HG03442 (cell line): Measurements from ENCODE around the gene ADPRM.
"Not testable (repeated sequence)": the region's sequence is repeated elsewhere in the genome, so short reads cannot be mapped to it uniquely, and the experiment has no call there.

Experiments used
- ATAC-seq: cut with Tn5 transposase; IDR thresholded peaks from one replicate; pipeline ENCODE4 v1.9.1; 2021; ENCODE audit warnings: mild to moderate bottlenecking, moderate library complexity; ENCODE audit not compliant: unreplicated experiment

The ADPRM gene

DNA sequence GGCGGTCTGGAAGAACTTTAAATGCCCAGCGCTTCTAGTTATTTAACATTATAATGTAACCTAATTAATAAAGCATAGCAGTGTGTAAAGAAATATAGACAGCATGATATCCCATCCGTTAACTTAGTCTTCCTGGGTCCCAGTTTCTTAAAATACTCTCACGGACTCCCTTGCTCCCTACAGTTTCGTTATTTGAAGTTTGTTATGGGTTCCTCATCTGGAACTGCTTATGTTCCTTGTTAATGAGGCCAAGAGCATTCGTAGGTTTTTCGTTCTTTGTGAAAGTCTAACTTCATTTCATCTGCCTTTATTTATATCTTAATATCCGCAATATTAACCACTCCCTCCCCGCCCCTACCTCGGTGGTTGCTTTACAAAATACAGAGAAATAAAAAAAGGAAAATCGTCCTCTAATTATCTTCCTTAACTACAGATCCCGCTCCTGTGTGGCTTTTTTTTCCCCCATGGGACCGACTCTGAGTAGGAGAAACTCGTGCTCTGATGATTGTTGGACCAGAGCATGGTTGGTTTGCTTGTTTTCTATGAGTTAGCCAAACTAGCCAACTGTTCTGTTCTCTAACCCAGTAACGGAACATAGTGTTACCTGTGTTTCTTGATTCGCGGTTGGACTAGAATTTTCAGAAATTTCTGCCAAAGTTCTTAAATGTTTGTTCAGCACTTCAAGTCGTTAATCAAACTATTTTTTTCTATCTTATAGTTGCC, 863 bp downstream of the ADPRM start:
- no peak for ATAC-seq

DNA sequence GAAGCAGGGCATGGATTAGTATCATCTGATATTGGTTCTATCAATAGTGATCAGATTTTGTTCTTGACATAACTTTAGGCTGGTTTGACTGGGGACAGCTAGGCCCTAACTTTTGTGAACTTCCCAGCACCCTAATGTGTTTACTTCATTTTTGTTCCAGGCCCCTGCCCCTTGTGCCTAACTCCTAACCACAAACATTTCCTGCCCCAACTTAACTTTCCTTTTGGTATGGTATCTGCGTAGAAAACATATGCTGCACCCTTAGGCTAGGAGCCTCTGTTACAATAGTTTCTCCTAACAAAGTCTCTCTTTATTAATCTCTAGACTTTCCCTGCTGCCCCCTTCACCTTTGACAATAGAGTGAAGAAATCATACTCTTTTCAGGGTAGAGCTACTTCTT, 2.5 kb downstream of the ADPRM start:
- no peak for ATAC-seq

DNA sequence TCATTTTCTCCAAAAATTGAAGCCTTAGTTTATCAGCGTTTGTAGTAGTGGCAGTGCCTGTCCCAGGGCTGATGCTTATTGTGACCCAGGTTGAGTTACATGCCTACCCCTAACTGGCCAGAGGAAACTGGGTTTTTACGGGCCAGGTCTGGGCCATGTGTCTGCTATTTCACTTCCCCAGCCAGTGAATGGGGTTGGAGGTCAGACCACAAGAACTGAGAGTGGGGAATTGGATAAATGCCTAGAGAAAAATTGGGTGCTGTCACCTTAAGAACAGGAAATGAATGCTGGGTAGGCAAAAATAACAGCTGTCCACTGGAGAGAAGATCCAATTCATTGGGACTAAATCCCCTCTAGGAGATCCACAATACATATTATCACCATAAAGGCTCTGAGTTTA, 5.2 kb downstream of the ADPRM start:
- no peak for ATAC-seq

DNA sequence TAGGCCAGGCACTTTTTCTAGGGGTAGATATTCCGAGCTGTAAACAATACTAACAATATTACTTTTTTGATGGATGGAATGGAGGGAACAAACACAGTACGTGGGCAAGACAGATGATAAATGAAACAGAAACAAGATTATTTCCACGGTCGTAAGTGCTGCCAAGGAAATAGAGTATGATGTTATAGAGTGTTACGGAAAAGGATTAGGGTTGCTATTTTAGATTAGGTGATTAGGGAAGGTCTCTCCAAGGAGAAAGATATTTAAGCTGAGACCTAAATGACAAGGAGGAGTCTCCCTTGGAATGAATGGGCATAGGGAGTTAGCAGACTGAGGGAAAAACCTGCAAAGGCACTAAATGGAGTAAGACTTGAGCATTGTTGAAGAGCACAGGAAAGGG, 8.3 kb downstream of the ADPRM start:
- no peak for ATAC-seq

DNA sequence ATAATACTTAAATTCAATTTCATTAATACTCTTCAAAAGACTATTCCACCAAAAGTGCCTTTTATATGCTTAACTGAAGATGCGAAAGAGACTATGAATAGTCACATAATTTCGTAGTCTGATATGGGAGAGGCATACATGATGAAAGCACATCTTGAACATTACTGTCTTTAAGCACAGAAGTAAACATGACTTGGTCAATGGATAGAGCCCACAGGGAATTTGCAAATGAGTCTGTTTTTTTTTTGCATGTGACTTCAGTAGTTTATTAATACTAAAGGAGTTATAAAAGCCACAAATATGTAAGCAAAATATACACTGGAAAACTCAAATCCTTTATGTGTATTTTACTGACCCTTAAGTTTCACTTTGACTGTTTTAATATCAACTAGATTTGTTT, 15.9 kb downstream of the ADPRM start:
- ATAC-seq = no peak

DNA sequence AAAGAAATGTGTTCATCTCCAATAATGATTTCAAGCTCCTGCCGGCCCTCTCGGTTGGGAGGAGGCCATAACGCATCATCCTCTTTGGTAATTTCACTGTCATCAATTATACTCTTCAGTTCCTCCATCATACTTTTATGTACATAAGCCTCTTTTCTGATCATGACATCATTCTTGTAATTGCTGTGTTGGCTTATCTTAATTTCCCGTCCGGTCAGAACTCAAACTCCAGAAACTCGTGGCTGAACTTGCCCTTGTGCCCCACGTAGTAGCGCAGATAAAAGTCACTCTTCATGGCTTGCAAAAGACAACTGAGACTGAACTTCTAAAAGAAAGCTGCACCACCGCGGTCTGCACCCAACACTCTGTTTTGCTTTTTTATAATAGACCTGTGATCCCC, 18.8 kb downstream of the ADPRM start:
- no peak for ATAC-seq

DNA sequence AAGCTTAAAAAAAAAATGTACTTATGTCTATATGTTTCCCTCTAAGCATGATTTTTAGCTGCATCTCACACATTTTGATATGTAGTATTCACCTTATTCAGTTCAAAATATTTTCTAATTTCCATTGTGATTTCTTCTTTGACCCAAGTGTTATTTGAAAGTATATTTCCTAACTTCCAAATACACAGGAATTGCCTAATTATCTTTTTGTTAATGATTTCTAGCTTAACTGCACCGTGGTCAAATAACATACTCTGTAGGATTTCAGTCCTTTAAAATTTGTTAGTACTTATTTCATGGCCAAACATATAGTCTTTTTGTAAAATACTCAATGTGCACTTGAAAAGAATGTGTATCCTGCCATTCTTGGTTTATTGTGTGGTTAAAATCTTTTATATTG, 21.2 kb downstream of the ADPRM start:
- no peak for ATAC-seq

DNA sequence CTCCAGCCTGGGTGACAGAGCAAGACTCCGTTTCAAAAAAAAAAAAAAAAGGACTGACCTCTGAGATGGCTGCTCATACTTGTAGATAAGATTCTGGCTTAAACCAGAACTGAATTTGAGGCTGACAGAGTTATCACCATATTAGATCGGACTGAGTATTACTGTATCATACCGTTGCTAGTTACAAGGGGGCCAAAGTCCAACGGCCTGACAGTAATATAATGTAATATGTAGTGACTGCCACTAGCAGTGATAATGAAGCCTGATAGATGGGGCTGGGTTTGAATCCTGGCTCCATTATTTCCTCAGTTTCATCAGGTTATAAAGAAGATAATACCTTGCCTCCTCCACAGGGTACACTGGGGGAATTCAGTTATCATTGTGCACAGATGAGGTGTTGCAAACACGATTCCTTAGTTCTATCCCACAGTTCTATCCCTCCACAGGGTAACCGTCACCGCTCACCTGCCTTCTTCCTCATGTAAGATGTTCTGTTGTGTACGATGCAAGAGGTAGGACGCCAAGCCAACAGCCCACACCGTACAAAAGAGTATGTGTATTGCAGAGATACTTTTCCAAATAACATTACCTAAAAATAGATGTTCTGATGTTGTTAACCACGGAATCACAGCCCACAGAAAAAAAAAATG, 27.3 kb downstream of the ADPRM start:
- no peak for ATAC-seq

DNA sequence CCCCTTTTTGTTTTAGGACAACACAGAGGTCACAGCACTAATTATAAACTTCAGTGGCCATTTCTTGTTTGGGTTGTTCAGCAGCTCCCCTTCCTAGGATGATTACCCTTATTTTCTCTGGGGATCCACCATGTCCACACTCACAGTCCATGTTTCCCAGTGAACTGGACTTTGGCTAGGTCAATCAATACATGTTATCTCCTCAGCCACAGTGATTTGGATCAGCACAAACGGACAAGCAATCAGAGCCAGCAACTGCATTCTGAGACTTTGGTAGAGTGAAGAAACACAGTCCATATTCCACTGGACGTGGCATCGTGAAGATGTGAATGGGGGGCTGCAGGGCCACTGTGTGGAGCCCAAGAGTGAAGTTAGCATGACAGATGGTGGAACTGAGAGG, 27.9 kb downstream of the ADPRM start:
- no peak for ATAC-seq

DNA sequence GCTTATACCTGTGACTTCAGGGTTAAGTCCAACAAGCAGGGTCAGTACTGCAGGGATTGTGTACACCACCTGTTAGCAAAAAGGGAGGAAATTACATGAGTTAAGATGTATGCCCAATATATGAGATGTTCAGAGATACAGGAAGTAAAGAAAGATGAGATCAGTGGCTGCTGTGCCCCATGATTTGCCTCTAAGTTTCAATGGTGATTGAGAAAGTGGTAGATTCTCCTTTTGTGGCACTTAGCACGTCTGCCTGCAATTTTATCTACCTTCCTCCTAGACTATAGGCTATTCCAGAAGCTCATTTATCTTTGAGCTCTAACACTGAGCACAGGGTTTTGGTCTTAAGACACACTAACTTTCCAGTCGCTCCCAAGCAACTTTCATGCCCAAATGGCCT, 28.8 kb downstream of the ADPRM start:
- ATAC-seq = no peak

DNA sequence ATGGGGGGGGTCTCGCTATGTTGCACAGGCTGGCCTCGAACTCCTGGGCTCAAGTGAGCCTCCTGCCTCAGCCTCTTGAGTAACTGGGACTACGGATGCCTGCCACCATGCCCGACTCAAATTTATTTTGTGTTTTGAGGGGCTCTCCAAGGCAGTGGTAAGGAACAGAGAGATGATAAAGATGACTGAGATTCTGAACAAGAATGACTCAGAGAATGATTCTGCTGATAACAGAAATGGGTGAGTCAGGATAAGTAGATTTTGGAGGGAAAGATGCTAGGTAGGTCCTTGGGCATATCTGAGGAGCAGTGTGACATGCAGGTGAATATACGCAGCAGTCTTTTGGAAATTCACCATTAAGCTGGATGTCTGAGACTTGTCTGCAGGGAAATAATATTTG, 29.8 kb downstream of the ADPRM start:
- ATAC-seq = no peak

DNA sequence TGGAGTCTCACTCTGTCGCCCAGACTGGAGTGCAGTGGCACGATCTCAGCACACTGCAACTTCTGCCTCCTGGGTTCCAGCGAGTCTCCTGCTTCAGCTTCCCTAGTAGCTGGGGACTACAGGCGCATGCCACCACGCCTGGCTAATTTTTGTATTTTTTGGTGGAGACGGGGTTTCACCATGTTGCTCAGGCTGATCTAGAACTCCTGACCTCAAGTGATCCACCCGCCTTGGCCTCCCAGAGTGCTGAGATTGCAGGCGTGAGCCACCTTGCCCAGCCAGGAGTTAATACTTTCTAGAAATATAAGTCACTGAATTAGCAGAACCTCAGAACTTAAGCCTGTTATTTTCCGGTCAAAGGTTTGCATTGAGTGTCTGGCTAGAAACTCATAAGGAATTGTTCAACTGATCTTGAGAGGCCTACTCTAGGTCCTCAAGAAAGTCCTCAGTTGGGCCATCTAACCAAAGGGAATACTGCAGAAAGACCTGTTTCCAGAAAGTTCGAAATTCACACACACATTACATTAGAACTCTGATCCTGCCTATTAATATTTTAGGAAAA, 31.0 kb downstream of the ADPRM start:
- ATAC-seq = no peak

DNA sequence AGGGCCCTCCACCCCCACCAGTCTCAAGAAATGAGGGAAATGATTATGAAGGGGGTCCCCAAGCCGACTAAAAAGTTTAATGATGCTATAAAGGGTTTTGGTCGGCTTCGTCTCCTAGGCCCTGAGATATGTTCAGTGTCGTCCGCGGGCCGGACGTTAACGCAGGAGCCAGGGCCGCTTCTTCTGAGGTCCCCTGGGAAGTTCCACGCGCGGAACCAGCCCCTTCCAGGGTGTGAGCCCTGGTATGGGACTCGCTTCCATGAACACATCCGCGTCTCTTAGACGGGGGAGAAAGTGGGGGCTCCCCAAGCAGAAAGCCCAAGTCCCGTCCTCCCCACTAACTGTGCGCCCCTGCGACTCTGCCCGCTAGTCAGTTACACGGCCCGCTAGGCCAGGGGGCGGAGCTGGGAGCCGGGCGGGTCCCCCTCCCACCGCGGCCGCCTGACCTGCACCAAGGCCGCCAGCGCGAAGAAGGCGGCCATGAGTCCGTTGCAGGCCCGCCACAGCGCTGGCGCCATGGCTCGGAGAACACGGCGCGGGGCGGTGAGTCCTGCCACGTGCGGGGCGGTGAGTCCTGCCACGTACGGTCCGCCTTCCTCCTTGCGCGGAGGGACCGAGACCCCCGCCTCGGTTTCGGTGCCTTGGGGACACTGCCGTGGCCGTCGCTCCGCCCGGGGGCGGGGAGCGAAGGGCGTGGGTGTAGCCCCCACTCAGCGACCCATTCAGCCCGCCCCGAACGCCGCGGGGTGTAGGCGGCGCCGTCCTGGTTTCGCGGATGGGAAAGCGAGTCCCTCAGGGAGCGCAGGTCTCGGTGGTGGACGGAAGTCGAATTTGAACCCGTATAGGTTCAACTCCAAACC, 32.2 kb downstream of the ADPRM start, which contains the start of gene TMEM220:
TMEM220 (minus strand) TSS at position 690 of the 860 bp plus-strand sequence; CDS start at position 518, 172 bp downstream.
- ATAC-seq = peak; percentile 68

DNA sequence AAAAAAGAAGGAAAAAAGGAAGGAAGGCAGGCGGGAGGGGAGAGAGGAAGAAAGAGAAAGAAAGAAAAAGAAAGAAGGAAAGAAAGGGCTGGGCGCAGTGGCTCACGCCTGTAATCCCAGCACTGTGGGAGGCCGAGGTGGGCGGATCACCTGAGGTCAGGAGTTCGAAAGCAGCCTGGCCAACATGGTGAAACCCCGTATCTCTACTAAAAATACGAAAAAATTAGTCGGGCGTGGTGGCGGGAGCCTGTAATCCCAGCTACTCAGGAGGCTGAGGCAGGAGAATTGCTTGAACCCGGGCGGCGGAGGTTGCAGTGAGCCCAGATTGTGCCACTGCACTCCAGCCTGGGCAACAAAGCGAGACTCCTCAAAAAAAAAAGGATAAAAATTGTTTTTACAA, 32.9 kb downstream of the ADPRM start:
- ATAC-seq = not testable (repeated sequence)

DNA sequence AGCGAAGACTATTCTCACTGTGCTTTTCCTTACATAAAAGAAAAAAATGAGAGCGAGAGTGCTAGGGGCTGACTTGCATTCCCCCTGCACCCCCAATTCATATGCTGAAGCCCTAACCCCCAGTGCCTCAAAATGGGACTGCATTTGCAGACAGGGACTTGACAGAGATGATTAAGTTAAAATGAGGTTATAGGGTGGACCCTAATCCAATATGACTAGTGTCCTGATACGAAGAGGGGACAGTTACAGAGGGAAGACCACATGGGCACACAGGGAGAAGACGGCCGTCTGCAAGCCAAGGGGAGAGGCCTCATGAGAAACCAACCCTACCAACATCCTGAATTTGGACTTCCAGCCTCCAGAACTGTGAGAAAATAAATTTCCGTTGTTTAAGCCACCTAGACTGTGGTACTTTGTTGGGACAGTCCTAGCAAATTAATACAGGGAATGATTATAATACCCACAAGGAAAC, 34.0 kb downstream of the ADPRM start:
- no peak for ATAC-seq

DNA sequence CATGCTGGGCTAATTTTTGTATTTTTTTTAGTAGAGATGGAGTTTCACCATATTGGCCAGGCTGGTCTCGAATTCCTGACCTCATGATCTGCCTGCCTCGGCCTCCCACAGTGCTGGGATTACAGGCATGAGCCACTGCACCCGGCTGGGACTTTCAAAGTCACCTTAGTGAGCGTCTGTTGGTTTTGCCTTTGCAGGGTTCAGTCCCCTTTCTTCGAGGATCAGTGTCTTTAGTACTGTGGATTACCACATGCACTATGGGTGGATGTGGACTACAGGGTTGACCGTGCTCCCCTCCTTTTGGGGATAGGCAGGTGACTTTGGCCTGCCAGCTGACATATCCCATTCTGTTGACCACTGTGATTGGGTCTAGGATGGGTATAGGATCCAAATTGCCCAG, 34.7 kb downstream of the ADPRM start:
- not testable (repeated sequence) for ATAC-seq

DNA sequence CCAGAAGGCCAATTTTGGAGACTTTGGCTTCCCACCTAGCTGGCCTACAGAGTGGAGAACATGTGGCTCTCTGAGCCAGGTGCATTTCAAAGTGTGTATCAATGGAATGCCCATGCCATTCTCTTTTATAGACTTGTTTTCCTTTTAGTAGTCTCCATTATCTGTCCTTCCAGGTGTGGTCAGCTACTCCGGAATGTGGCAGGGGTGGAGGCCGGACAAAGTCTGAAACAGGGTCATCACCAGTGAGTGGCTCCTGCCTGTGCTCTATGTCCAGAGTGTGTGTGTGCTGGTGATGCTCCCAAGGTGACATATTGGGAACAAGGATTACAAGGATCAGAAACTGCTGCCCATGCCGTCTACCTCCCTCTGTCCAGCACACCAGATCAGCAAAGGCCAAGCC, 36.3 kb downstream of the ADPRM start:
- ATAC-seq = no peak

DNA sequence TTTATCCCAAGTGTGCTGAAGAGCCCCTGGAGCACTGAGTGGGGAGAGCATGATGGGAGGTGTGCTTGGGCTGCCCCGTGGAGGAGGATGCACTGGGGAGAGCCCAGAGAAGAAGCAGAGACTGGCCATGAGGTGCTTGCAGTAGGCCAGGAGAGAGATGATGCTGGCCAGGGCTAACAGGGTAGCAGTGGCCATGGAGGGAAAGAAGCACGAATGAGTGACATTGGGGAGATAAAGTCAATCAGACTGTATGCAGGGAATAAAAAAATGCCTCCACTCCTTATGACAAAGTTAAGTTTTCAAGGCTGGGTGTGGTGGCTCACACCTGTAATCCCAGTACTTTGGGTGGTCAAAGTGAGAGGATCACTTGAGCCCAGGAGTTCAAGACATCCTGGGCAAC, 37.9 kb downstream of the ADPRM start:
- ATAC-seq = no peak

DNA sequence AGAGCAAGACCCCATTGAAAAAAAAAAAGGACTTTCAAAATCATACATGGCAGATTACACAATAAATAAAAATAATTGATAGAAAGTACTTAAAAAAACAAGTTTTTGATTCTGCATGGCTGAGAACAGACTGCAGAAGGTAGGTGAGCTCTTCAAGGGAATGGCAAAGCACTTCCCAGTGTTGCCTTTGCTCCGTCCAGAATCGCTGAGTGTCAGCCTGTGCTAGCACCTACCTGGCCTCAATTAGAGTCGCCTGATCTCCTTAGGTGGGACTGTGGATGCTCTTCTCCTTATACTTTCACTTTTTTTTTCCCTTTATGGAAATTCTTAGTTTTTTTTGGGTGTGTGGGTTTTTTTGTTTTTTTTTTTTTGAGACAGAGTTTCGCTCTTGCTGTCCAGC, 38.4 kb downstream of the ADPRM start:
- ATAC-seq = no peak

DNA sequence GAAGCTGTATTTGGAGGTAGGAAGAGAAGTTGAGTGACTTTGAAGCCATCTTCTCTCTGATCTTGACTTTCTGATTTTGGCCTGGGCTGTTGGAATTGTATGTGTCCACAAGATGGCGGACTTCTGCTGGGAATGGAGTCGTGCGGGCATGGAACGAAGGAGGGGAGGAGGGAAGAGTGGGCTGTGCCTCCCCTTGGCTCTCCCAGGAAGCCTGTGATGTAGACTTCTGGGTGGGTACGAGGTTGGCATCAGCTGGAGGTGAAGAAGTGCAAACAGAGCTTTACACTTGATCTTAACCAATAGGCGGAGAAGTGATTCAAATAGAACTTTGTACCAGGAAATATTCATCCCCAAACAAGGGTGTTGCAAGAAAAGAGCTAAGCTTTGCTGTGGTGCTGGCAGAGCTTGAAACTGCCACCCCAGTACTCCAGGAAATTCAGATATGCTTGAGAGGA, 39.8 kb downstream of the ADPRM start:
- no peak for ATAC-seq

DNA sequence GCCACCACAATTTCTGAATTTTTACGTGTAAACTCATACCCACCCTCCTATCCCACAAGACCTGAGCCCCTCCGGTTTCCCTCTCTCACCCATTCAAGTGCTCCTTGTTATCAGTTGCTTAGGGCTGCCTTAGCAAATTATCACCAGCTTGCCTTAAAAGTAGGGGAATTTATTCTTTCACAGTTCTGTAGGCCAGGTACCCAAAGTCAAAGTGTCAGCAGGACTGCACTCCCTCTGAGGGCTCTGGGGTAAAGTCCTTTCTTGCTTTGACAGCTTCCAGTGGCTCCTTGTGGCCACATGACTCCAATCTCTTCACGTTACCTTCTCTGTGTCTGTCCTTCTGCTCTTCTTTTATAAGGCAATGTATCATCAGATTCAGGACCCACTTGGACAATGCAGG, 40.3 kb downstream of the ADPRM start:
- no peak for ATAC-seq
